ENCODE data around the gene APOC3. TPM values are rescaled to one million over a fixed set of nuclear protein-coding genes. Genes with fewer than 3 reads are reported as not detected.

APOC3 gene
- total and polyA plus RNA-seq, 10 of the 15 experiments (the other 5 are each of a cell fraction or from before 2014, with no cell fraction given): 1.9 TPM; not detected in 9

GRCh38 chr11:116853461-116854073 is 23.9 kb downstream of the APOC3 start (continued):
- TF ChIP-seq ZNF687 (IDR thresholded peaks at IDR 0.05) (peak; percentile 61), TAF1 (IDR thresholded peaks at IDR 0.05; ENCODE audit: borderline replicate concordance, low read depth, low read length) (no peak), ZZZ3 (IDR thresholded peaks at IDR 0.05; ENCODE audit: control insufficient read depth, insufficient read length, low read depth) (no peak), NRF1 (conservative IDR thresholded peaks at IDR 0.05; ENCODE audit: low read depth, low read length) (no peak), PBX3 (IDR thresholded peaks at IDR 0.05; ENCODE audit: insufficient replicate concordance, low read depth, low read length) (no peak), MYB (IDR thresholded peaks at IDR 0.05; ENCODE audit: borderline replicate concordance, low read depth, low read length) (no peak), CEBPZ (IDR thresholded peaks at IDR 0.05; ENCODE audit: low read depth, low read length) (no peak), TCF3 (IDR thresholded peaks at IDR 0.05; ENCODE audit: borderline replicate concordance, insufficient read depth, low read depth, low read length) (no peak), EZH2 (IDR thresholded peaks at IDR 0.05; ENCODE audit: borderline replicate concordance, control insufficient read depth, low read depth, low read length) (no peak), ZNF274 (IDR thresholded peaks at IDR 0.05; ENCODE audit: insufficient read depth, insufficient read length) (no peak), MTA3 (IDR thresholded peaks at IDR 0.05; ENCODE audit: borderline replicate concordance, low read length) (peak; percentile 58; the same call in 1 of the 2 replicates), POU2F2 (IDR thresholded peaks at IDR 0.05; ENCODE audit: borderline replicate concordance, low read depth, low read length) (peak; percentile 45; the same call in 1 of the 3 replicates), ZBTB33 (IDR thresholded peaks at IDR 0.05) (no peak), YY1 (IDR thresholded peaks at IDR 0.05; ENCODE audit: low read depth, low read length) (peak; percentile 49), RCOR1 (conservative IDR thresholded peaks at IDR 0.05; ENCODE audit: low read depth, low read length) (no peak), ASH2L (IDR thresholded peaks at IDR 0.05; ENCODE audit: borderline replicate concordance, low read depth) (no peak), ZBED1 (IDR thresholded peaks at IDR 0.05; ENCODE audit: borderline replicate concordance) (no peak), POLR2AphosphoS5 (IDR thresholded peaks at IDR 0.05; ENCODE audit: low read length) (no peak), IRF4 (IDR thresholded peaks at IDR 0.05; ENCODE audit: low read depth, low read length) (no peak), ZSCAN29 (IDR thresholded peaks at IDR 0.05) (0 out of 2 replicates have a peak, but pooled peaks have one; percentile 69)
